PC-9 (cell line): ENCODE data around the gene RNLS. TPM values are rescaled to one million over a fixed set of nuclear protein-coding genes. Genes with fewer than 3 reads are reported as not detected.
A peak's percentile ranks its signal among the peaks of the same experiment; 100 is the strongest.

Experiments used
- BruUV-seq: library from RNA; stranded (reverse); fragments of 400-500 nt; replicated peaks from 2 replicates; lab custom pipeline; 2021; lab: Mats Ljungman, UMichigan
- CTCF ChIA-PET: fragments of 300-600 bp; sonication (Branson Sonifier 250); formaldehyde crosslinking; loops from one replicate; lab custom pipeline; 2022; ENCODE audit warnings: antibody characterized with exemption; lab: Charles Lee
- POLR2A ChIA-PET: fragments of 300-600 bp; sonication (Branson Sonifier 250); formaldehyde crosslinking; loops from one replicate; lab custom pipeline; 2022; ENCODE audit warnings: antibody characterized with exemption; ENCODE audit not compliant: unreplicated experiment; lab: Charles Lee
- DNase-seq, 2 experiments: peaks; one replicate each; pipeline versions ENCODE4 v3.0.0 to v3.0.0-alpha.2; 2015 to 2022; ENCODE audit warnings: mixed read lengths in 1 of 2
- H2AFZ ChIP-seq: fragments of 200-600 bp; sonication (generic); 2 replicates; pipeline ENCODE4 v1.8.1; 2017; ENCODE audit warnings: antibody characterized with exemption
- H3F3A ChIP-seq: fragments of 200-600 bp; sonication (generic); 2 replicates; pipeline ENCODE4 v1.8.1; 2017; ENCODE audit warnings: antibody characterized with exemption, mild to moderate bottlenecking, low read depth; ENCODE audit not compliant: insufficient read depth
- H3K27ac ChIP-seq: fragments of 200-600 bp; sonication (generic); 2 replicates; pipeline ENCODE4 v1.6.1; 2016; ENCODE audit warnings: mixed run types
- H3K27me3 ChIP-seq: fragments of 200-600 bp; sonication (generic); 2 replicates; pipeline ENCODE4 v1.6.1; 2016; ENCODE audit warnings: low read depth, mixed run types; ENCODE audit not compliant: insufficient read depth
- H3K36me3 ChIP-seq: fragments of 200-600 bp; sonication (generic); 2 replicates; pipeline ENCODE4 v1.6.1; 2016; ENCODE audit warnings: low read depth, mixed run types
- H3K4me1 ChIP-seq: fragments of 200-600 bp; sonication (generic); replicated peaks from 2 replicates; pipeline ENCODE4 v1.6.1; 2016; ENCODE audit warnings: mixed run types; ENCODE audit not compliant: insufficient read depth
- H3K4me2 ChIP-seq: fragments of 200-600 bp; sonication (generic); 2 replicates; pipeline ENCODE4 v1.6.1; 2017; ENCODE audit warnings: mixed run types
- H3K4me3 ChIP-seq: fragments of 200-600 bp; sonication (generic); 2 replicates; pipeline ENCODE4 v1.6.1; 2016; ENCODE audit warnings: mixed run types
- H3K79me2 ChIP-seq: fragments of 200-600 bp; sonication (generic); 2 replicates; pipeline ENCODE4 v1.6.1; 2017; ENCODE audit warnings: low read depth, mixed run types
- H3K9me2 ChIP-seq: fragments of 200-600 bp; sonication (generic); 2 replicates; pipeline ENCODE4 v1.8.1; 2017; ENCODE audit warnings: mild to moderate bottlenecking; ENCODE audit not compliant: insufficient read depth
- H3K9me3 ChIP-seq: fragments of 200-600 bp; sonication (generic); 2 replicates; pipeline ENCODE4 v1.8.1; 2016; ENCODE audit warnings: low read depth; ENCODE audit not compliant: insufficient read depth
- H4K20me1 ChIP-seq: fragments of 200-600 bp; sonication (generic); 2 replicates; pipeline ENCODE4 v1.8.1; 2017; ENCODE audit not compliant: insufficient read depth
- EZH2 ChIP-seq: fragments of 200-600 bp; sonication (generic); IDR thresholded peaks from 2 replicates; pipeline ENCODE4 v1.8.0; 2017; ENCODE audit warnings: antibody characterized with exemption, low read depth
- intact Hi-C: fragments of 100-400 bp; cut with micrococcal nuclease; formaldehyde crosslinking; loops from one replicate; pipeline ENCODE4 v1.10.0; 2022; ENCODE audit not compliant: unreplicated experiment
- total RNA-seq: library from RNA; stranded (reverse); gene quantifications from 2 replicates; pipeline ENCODE4 v1.2.3, GENCODE V29; 2021
- TF ChIP-seq, protein P1 (sequence below): fragments of 200-600 bp; sonication (generic); conservative IDR thresholded peaks from 2 replicates; pipeline ENCODE4 v1.6.1; 2017; ENCODE audit warnings: mixed run types, antibody characterized with exemption, mild to moderate bottlenecking, moderate library complexity

Gene RNLS
- total RNA-seq, 1 experiment from 2014 or later: not detected

DNA sequence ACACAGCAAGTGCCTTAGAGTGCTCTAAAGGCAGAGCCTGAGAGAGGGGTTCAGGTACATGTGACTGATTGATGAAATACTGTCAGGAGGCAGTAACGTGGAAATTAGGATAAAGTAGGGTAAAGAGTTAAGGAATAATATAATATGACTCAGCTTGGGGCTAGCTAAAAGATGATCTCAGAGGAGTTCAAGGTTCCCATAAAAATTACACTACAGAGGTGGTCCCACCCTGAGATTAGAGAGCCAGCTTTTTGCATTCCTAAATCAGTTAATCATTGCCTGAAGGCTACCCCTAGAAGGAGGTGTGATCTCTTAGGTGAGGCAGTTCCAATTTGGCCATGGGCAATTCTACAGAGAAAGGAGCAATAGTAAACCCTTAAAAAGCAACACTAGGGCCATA lies 9.3 kb upstream of the RNLS start:
- H3K27ac ChIP-seq: peak overlapping the region; percentile 16; the same call in 1 of the 2 replicates
- H4K20me1 ChIP-seq: no peaks in the 10 kb centered on the region
- no peaks in the 10 kb centered on the region for H3F3A ChIP-seq
- intact Hi-C loops: no loop called here
- H3K4me2 ChIP-seq: no peak overlapping the region
- no peak overlapping the region for H2AFZ ChIP-seq
- no peaks in the 10 kb centered on the region for H3K9me2 ChIP-seq
- peaks cover 15% of the 10 kb centered on the region for H3K4me1 ChIP-seq
- no peaks in the 10 kb centered on the region for H3K79me2 ChIP-seq
- no peaks in the 10 kb centered on the region for H3K27me3 ChIP-seq
- no peak overlapping the region for H3K4me3 ChIP-seq
- no TSS peak for BruUV-seq
- DNase-seq: peak in 1 of 2 experiments; percentile 67
- H3K36me3 ChIP-seq: no peaks in the 10 kb centered on the region
- TF ChIP-seq, protein P1, sequence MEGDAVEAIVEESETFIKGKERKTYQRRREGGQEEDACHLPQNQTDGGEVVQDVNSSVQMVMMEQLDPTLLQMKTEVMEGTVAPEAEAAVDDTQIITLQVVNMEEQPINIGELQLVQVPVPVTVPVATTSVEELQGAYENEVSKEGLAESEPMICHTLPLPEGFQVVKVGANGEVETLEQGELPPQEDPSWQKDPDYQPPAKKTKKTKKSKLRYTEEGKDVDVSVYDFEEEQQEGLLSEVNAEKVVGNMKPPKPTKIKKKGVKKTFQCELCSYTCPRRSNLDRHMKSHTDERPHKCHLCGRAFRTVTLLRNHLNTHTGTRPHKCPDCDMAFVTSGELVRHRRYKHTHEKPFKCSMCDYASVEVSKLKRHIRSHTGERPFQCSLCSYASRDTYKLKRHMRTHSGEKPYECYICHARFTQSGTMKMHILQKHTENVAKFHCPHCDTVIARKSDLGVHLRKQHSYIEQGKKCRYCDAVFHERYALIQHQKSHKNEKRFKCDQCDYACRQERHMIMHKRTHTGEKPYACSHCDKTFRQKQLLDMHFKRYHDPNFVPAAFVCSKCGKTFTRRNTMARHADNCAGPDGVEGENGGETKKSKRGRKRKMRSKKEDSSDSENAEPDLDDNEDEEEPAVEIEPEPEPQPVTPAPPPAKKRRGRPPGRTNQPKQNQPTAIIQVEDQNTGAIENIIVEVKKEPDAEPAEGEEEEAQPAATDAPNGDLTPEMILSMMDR: no peak
- no peak for TF ChIP-seq EZH2
- POLR2A ChIA-PET: no interaction called here
- no peaks in the 10 kb centered on the region for H3K9me3 ChIP-seq
- CTCF ChIA-PET: no interaction called here

- Histone ChIP-seq H3K27me3 (no peaks in the 10 kb centered on the region), H3K36me3 (no peaks in the 10 kb centered on the region), H3K4me1 (no peaks in the 10 kb centered on the region), H3F3A (no peaks in the 10 kb centered on the region), H3K4me2 (no peak within 1 kb of the TSS), H3K9me3 (no peaks in the 10 kb centered on the region), H3K4me3 (no peak within 1 kb of the TSS), H3K27ac (no peak within 1 kb of the TSS), H2AFZ (no peak within 1 kb of the TSS), H3K79me2 (no peaks in the 10 kb centered on the region), H3K9me2 (no peaks in the 10 kb centered on the region), H4K20me1 (no peaks in the 10 kb centered on the region)
- ChIA-PET CTCF (no interaction called here), POLR2A (no interaction called here)
- DNase-seq: no peak
- no peak for TF ChIP-seq EZH2
- TF ChIP-seq, protein P1: no peak
- BruUV-seq: no TSS peak
- intact Hi-C loops: no loop called here
Measured at GRCh38 chr10:88586462-88586861, 3.3 kb upstream of the RNLS start, which contains the start of gene LIPJ. TSS of gene LIPJ (plus strand) at chr10:88586762. CDS start at chr10:88590688, 3,926 bp downstream.

DNA sequence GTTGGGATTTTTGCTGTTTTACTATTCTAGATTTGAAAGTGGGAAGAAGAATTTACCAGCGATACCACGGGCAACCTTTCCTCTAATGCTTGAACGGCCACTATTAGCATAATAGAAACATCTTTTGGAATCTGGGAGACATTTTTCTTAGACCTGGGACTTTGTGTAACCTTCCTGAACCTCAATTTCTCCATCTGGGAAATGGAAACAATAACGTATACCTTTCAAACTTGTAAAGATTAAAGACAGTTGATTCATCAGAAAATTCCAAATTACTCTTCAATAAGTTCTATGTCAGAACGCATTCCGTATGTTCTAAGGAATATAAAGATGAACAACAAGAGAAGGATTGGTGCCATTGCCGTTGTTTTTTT lies 453 bp upstream of the RNLS start:
- CTCF ChIA-PET: no interaction called here
- intact Hi-C loops: no loop called here

More for the DNA sequence above, 453 bp upstream of the RNLS start:
- H3K4me1 ChIP-seq: no peaks in the 10 kb centered on the region
- no peaks in the 10 kb centered on the region for H4K20me1 ChIP-seq
- no peaks in the 10 kb centered on the region for H3K27me3 ChIP-seq
- no peak overlapping the region for H3K4me2 ChIP-seq
- H3K79me2 ChIP-seq: no peaks in the 10 kb centered on the region
- no peaks in the 10 kb centered on the region for H3K9me3 ChIP-seq
- H2AFZ ChIP-seq: no peak overlapping the region
- H3K9me2 ChIP-seq: no peaks in the 10 kb centered on the region
- no peak overlapping the region for H3K27ac ChIP-seq
- no peak for DNase-seq
- POLR2A ChIA-PET: no interaction called here
- BruUV-seq: no TSS peak
- H3K4me3 ChIP-seq: no peak overlapping the region
- H3F3A ChIP-seq: no peaks in the 10 kb centered on the region
- H3K36me3 ChIP-seq: no peaks in the 10 kb centered on the region
- TF ChIP-seq, protein P1: no peak
- no peak for TF ChIP-seq EZH2
